Mesothelial cell of epicardium (in vitro differentiated cells): ENCODE results near the gene CHAD. TPM values are rescaled to one million over a fixed set of nuclear protein-coding genes. Genes with fewer than 3 reads are reported as not detected.

Experiments
- DNase-seq, 2 experiments: peaks; one replicate each; pipeline ENCODE4 v3.0.0; 2021; ENCODE audit warnings: low spot score in 2 of 2; ENCODE audit not compliant: unreplicated experiment in 2 of 2
- H3K27ac Mint-ChIP-seq: 2 replicates; pipeline ENCODE4 v1.8.0; 2021; ENCODE audit warnings: mixed read lengths
- H3K27me3 Mint-ChIP-seq: 2 replicates; pipeline ENCODE4 v1.8.0; 2021; ENCODE audit warnings: low read depth, mixed read lengths
- H3K36me3 Mint-ChIP-seq: 2 replicates; pipeline ENCODE4 v1.8.0; 2021; ENCODE audit warnings: mixed read lengths
- H3K4me1 Mint-ChIP-seq: 2 replicates; pipeline ENCODE4 v1.8.0; 2021; ENCODE audit warnings: mixed read lengths
- H3K4me3 Mint-ChIP-seq: 2 replicates; pipeline ENCODE4 v1.8.0; 2021; ENCODE audit warnings: mild to moderate bottlenecking, moderate library complexity, mixed read lengths
- H3K9me3 Mint-ChIP-seq: 2 replicates; pipeline ENCODE4 v1.8.0; 2021; ENCODE audit warnings: mixed read lengths
- CTCF ChIP-seq: fragments of 200-600 bp; sonication (generic); IDR thresholded peaks from one replicate; pipeline ENCODE4 v1.5.0; 2021; ENCODE audit warnings: antibody characterized with exemption; ENCODE audit not compliant: unreplicated experiment
- total RNA-seq: library from RNA; stranded (reverse); gene quantifications from 3 replicates; pipeline ENCODE4 v1.2.1, GENCODE V29; 2021

The CHAD gene
- total RNA-seq, 1 donor from 2014 or later, result not detected

- Mint-ChIP-seq H3K4me1 (no peaks in the 10 kb centered on the region), H3K9me3 (no peaks in the 10 kb centered on the region), H3K27ac (no peak overlapping the region), H3K4me3 (no peak overlapping the region), H3K27me3 (peaks cover 20% of the 10 kb centered on the region), H3K36me3 (peaks cover 14% of the 10 kb centered on the region)
- no peak for TF ChIP-seq CTCF
- no peak for DNase-seq
These were observed 4.6 kb downstream of the CHAD start for GRCh38 chr17:50464121-50464520.

DNA sequence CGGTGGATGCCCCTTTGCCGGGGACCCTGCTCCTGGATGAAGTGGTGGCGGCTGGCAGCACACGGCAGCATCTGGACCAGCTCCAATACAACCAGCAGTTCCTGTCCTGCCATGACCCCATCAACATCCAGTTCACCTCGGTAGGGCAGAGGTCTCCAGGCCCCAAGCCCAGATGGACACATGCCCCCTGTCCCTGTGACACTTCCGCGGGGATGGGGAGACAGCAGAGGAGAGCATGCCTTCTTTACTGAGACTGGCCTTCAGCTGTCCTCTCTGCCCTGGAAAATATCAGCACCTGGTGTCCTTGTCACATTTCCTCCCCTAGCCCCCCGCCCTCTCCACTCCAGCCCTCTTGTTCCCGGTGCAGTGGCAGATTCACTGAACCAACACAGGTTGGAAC, 6.2 kb downstream of the CHAD start:
- H3K36me3 Mint-ChIP-seq, result peaks cover 14% of the 10 kb centered on the region
- no peak overlapping the region for H3K4me3 Mint-ChIP-seq
- peaks cover 6% of the 10 kb centered on the region for H3K4me1 Mint-ChIP-seq
- H3K9me3 Mint-ChIP-seq, result no peaks in the 10 kb centered on the region
- DNase-seq, result no peak
- H3K27ac Mint-ChIP-seq, result no peak overlapping the region
- H3K27me3 Mint-ChIP-seq, result peaks cover 7% of the 10 kb centered on the region
- no peak for TF ChIP-seq CTCF

DNA sequence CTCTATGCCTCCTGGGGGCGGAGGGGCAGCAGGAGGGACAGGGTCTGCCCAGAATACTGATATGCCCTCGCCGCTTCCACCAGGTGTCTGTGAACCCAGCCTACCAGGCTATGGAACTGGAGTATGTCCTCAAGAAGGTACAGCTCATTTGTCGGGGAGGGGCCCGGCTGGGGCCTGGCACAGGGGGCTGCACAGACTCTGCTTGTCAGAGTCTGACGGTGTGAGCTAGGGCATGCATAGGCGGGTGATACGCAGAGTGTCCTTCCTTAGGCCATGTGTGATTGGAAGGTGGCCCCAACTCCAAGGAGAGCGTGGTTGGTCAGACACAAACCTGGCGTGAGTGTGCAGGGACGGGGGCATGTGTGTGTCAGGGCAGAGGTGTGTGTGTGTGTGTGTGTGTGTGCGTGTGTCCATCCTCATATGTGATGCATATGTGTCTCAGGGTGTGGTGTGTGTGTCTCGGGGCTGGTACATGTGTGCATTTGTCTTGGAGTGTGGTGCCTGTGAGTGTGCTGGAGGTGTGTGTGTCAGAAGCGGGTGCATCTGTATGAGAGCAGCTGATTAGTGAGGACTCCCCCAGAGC, 7.0 kb downstream of the CHAD start:
- H3K9me3 Mint-ChIP-seq, result no peaks in the 10 kb centered on the region
- no peak overlapping the region for H3K27ac Mint-ChIP-seq
- H3K4me1 Mint-ChIP-seq, result peaks cover 6% of the 10 kb centered on the region
- H3K36me3 Mint-ChIP-seq, result peaks cover 14% of the 10 kb centered on the region
- H3K4me3 Mint-ChIP-seq, result no peak overlapping the region
- TF ChIP-seq CTCF, result no peak
- H3K27me3 Mint-ChIP-seq, result no peaks in the 10 kb centered on the region
- DNase-seq, result no peak

DNA sequence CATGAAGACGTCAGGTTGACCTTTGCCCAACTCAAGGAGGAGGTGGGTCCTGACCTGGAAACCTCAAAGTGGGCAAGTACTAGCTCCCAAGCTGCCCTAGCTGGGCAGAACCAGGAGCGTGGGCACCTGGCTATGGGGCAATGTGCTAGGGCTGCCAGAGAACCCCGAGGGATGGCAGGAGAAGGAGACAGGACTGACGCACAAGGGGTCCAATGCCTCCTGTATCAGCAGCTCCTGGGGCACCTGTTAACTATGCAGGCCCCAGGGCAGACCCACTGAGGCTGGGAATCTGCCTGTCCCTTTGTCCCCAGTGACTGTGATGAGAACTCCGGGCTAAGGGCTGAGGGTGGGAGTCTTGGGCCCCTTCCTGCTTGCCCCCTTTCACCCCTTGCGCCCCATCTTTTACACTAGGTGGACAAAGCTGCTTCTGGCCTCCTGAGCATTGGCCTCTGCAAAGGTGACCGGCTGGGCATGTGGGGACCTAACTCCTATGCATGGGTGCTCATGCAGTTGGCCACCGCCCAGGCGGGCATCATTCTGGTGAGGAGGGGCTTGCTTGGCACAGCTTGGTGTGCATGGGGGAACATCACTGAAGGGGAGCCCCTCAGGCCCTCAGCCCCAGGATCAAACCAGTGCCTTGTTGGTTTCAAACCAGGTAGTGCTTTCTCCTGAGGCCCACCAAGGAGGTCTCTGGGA, 7.7 kb downstream of the CHAD start:
- no peak for DNase-seq
- no peaks in the 10 kb centered on the region for H3K27me3 Mint-ChIP-seq
- TF ChIP-seq CTCF, result no peak
- H3K27ac Mint-ChIP-seq, result no peak overlapping the region
- H3K36me3 Mint-ChIP-seq, result peaks cover 15% of the 10 kb centered on the region
- H3K4me1 Mint-ChIP-seq, result peaks cover 6% of the 10 kb centered on the region
- H3K4me3 Mint-ChIP-seq, result no peak overlapping the region
- H3K9me3 Mint-ChIP-seq, result no peaks in the 10 kb centered on the region

- TF ChIP-seq CTCF, result no peak
- peaks cover 6% of the 10 kb centered on the region for H3K4me1 Mint-ChIP-seq
- peaks cover 8% of the 10 kb centered on the region for H3K36me3 Mint-ChIP-seq
- H3K27ac Mint-ChIP-seq, result no peak overlapping the region
- no peaks in the 10 kb centered on the region for H3K9me3 Mint-ChIP-seq
- no peak for DNase-seq
- no peak overlapping the region for H3K4me3 Mint-ChIP-seq
- no peaks in the 10 kb centered on the region for H3K27me3 Mint-ChIP-seq
These were observed 8.9 kb downstream of the CHAD start for GRCh38 chr17:50459756-50460155.
